ENCODE data around the gene CACNA2D3.

Gene CACNA2D3

DNA sequence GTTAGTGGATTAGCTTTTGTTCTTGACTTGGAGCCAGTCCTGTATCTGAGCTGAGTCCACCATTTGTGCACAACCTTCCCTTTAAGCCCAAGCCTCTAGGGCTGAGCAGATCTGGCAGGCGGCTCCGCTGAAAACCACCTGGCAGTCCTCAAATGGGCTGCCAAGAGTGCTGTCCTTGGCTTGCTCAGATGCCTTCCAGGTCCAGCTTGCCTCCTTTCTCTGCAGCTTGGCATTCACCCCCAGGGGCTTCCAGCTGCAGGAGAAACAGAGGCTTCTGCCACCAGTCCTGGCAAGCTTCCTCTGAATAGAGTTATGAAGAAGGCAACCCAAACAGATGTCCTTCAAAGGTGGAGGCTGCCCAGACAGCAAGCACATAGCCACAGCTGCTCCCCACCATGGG, 708.8 kb downstream of the CACNA2D3 start:
- no peak for DNase-seq

DNA sequence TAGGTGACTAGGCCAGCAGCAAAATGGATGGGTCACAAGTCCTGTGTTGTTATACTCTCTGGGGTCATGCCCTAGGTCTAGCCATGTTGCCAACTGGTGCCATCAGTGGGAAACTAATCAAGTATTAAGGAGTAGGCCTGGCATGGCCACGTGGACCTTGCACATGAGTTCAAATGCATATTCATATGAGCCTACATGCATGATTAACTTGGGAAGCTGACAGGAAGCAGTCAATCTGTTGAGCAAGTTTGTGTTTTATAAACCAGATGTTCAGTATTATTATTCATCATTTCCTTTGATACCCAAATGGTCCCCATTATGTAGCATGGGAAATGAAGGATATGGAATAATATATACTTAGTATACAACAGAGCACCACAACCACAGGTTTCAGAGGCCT, 710.5 kb downstream of the CACNA2D3 start:
- no peak for DNase-seq

- no peak for DNase-seq
Observed at GRCh38 chr3:54835701-54836100, 713.3 kb downstream of the CACNA2D3 start.

GRCh38 chr3:54836871-54837270, 714.5 kb downstream of the CACNA2D3 start:
- DNase-seq = no peak

DNA sequence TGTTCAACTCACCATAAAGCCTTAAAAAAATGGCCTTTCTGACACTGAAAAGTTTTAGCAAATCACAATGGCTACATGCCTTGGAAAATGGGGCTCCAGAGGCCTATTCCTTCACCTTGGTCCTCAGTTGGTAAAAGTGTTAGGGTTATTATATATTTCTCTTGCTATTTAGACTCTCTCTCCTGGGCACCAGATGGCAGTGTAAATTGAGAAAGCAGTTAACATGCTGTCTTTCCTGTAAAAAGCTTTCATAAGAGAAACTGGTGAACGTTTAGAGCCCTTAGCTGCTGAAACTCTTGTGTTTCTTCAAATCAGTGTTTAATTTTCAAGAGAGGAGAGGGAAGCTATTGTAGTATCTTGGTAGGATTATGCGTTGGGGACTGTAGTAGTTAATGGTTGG, 715.6 kb downstream of the CACNA2D3 start:
- DNase-seq = no peak

- no peak for DNase-seq
Observed at GRCh38 chr3:54841471-54841870, 719.1 kb downstream of the CACNA2D3 start.

DNA sequence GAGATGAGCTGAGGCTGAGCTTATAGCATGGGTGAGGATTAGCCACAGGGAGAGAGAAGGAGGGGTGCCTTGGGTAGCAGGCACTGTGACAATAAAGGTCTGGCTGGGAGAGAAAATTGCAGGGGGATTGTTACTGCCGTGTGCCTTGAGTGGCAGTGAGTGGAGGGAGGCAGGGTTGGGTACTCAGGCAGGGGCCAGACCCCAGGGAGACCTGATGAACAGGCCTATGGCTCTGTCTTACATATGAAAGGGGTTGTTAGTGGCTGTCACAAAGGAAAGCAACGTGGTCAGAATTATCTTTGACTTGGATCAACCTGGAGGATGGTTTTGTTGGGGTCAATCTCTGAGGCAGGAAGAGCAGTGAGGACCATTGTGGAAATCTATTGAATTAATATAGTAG, 721.0 kb downstream of the CACNA2D3 start:
- no peak for DNase-seq

DNA sequence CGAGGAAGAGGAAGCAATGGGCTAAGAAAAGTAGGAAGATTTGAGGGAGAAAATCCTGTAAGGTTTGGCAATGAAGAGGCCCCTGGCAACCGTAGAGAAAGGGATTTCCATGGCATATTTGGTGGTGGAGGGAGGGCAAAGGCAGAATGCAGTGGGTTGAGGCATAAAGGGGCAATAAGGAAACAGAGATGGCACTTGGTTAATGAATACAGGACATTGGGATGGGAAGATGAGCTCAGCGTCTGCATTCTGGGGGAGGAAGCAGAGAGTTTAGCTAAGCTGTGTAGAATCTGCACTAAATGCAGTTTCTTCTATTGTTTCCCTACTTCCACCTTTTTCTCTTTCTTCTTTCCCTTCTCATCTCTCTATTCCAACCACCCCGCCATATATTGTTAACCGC, 721.9 kb downstream of the CACNA2D3 start:
- DNase-seq = no peak

DNA sequence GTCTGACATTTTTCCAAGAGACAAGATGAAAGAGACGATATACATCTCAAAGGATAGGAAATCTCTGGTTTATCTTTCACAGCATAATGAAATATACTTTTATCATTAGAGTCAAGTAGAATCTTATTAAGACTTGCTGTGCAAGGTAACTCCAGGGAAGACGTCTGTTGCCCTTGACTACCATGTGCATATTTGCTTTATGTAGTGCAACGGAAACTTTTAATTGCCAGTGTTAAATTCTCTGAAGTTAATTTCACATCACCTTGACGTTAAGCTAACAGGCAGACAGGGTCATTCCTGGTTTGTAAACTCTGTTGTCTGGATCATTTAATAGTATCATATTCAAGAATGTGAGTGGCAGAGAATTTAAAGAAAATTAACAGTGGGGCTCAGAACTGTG, 722.7 kb downstream of the CACNA2D3 start:
- DNase-seq = no peak

DNA sequence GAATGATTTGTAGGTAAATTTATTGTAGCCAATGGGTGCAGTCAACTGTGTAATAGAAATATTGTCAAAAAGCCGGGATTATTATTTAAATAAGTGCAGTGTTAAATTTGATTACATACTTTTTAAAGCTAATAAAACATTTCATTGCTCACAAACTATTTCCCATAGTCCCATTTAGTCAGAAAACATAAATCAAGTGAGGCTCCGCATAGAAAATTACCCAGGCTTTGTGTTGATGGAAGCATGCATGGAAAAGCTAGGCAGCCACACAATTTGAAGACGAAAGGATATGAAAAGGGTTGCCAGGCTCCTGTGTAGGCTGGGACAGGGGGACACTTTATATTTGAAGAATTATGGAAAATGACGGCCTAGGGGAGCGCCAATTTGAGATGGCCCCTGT, 723.2 kb downstream of the CACNA2D3 start:
- no peak for DNase-seq

- no peak for DNase-seq
Observed at GRCh38 chr3:54846119-54846518, 723.8 kb downstream of the CACNA2D3 start.

DNA sequence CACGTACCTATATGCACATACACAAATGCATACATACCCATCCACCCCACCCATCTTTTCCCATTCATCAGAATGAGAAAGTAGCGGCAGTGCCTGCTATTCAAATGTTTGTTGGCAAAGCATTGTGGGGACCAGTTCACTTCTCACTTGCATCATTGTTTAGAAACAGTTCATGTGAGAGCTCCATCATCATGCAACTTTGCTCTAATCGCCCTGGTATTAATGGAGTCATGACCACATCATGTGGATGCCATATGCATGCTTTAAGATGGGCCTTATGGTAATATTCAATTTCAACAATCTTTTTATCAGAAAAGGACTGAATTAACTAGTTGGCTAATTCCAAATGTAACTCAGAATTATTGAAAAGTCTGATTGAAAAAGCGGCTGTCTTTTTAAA, 725.0 kb downstream of the CACNA2D3 start:
- DNase-seq = no peak

DNA sequence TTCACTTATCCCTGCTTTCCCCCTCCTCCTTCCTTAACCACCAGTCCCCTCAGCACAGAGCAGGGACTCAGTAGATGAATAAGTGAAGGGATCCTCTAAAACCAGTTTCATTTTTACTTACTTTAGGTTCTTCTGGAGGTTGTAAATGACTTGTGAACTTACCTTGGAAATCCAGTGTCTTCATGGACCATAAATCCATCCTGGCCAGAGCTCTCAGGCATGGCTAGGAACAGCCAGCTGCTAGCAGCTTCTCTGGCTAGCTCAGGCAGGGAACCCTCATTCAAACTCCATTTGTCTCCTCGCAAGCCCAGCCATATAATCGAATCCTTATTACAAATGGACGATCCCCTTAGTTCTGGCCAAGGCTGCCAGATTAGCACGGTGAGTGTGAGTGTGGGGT, 727.0 kb downstream of the CACNA2D3 start:
- no peak for DNase-seq

GRCh38 chr3:54850484-54851018, 728.2 kb downstream of the CACNA2D3 start:
- DNase-seq = no peak

DNA sequence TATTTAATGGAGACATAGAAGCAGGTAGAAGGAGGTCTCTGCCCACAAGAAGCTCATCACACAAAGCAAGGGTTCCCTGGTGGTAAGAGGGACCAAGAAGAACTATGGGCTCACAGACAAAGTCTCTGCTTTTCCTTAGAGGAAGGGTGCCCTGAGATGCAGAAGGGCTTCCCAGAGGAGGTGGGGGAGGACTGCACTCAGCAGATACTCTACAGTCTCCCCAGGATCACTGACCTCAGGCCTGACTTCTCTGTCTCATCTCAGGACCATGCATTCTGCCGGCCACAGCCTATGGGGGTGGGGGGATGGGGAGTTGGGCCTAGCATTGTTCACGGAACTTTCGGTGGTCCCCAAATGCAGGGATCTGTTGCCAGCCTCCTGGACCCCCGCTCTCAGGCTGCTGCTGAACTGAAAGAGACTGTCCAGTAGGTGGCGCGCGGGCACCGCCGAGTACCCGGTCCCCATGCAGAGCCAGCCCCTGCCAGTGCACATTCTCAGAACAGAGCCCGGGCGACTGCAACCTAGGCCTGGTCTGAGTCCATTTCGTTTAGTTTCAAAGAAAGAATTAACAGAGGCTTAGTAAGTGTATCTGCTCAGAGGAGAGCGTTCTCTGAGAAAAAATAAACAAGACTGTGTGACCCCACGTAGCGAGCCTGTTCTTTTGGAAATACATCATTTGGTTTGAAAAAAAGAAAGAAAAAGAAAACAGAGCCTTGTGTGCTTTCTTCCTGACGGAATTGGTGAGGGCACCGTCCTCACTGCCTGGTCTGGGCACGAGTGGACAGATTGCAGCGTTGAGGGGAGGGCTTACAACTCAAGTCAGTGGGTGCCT, 731.4 kb downstream of the CACNA2D3 start:
- DNase-seq = peak; percentile 5 to 21

DNA sequence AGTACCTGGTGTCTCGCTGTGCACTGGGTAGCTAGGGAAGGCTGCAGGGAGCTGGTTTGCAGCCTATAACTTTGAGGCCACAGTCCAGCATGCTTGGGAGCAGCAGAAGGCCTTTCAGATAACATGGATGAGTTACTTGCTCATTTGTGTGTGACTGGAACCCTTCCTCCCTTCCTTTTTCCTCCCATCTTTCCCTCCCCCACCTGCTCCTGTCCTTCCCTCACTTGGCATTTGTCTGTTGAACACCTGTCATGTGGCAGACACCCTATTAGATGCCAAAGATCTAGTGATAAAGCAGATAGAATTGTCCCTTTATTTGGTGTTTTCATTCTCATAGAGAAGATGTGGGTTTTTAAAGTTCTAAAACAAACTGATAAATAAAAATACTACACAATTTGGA, 733.9 kb downstream of the CACNA2D3 start:
- no peak for DNase-seq

DNA sequence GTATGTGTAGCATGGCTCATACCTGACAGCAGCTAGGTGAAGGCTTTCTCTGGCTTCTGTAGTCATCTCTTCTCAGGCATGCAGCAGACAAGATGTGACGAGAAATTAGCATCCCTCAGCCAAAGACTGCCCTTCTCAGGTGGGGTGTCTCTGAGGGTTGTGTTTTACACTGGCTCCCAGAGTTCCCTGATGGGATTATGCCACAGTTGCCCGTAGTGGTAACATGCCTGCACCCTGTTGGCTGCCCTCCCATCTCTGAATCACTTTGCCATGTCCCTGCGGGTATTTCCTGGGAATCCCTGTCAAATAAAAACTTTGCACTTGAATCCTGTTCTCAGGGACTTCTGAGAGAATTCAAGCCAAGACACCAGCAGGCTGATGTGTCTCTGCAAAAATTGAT, 735.0 kb downstream of the CACNA2D3 start:
- no peak for DNase-seq

DNA sequence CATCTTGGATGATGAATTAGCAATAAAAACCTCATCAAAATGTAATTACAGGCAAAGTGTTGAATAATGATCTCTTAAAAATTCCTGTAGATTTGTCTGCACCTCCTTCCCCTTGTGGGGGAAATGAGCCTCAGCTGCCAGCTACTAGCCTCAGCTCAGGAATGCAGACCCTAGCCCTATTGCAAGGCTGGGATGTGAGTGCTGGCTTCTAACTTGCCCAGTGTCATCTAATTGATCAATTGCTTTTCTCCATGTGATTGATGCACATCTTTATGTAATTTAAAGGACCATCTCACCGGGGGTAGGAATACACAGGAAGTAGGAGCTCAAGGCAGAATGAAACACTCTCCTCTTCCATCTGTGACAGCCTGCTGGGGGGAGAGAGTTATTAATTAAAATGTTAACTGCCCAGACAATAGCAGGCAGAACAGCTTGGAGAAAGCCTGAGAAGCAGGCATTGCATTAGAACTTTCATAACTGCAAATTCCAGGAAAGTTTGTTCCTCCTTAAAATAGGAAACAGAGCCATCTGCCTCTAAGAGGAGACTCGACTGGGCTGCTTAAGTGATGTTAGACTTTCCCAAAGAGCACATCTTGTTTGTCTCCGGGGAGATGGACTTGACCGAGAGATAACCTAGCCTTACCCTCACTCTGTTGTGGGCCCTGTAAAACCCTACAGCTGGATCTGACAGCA, 735.9 kb downstream of the CACNA2D3 start:
- no peak for DNase-seq

- DNase-seq = no peak
Observed at GRCh38 chr3:54859184-54859583, 736.8 kb downstream of the CACNA2D3 start.

- no peak for DNase-seq
Observed at GRCh38 chr3:54861248-54862067, 739.1 kb downstream of the CACNA2D3 start.

DNA sequence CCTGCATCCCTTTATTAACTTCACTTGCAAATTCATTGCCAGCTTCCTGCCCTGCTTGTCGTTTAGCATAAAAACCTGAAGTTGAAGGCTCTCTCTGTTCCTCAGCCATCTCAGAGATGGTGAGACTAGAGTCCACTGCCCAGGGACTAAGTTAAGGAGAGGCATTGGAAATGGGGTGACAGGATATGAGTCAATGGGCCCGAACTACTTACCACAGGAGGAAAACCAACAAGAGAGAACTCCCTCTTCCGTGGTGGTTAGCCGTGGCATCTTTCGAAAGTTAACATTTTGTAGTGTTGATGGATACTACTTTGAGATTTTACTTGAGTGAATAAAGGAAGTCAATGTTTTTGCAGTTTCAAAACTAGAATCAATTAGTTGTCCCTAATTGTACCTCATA, 740.2 kb downstream of the CACNA2D3 start:
- no peak for DNase-seq

DNA sequence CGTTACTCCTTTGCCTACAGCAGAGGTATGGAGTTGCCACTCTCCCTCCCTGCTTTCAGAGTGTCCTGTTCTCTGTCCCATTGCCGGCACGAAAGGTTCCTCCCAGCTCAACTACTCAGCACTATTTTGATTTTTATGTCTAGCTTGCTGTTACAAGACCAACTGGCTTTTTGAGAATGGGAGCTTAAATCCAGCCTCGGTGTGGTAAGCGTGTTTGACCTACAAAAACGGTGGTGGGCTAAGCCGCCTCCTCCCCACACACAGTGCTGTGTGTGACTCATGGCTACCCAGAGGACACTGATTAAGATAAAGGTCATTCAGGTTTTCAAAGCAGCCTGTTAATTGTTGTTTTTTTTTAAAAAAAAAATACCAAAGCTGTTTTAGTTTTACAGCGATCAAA, 741.0 kb downstream of the CACNA2D3 start:
- DNase-seq = no peak

GRCh38 chr3:54863786-54864185, 741.4 kb downstream of the CACNA2D3 start:
- DNase-seq = no peak
